GM12878 (cell line): ENCODE results near the gene SCN5A. TPM values are rescaled to one million over a fixed set of nuclear protein-coding genes. Genes with fewer than 3 reads are reported as not detected.

ENCODE experiments used
- ATAC-seq: fragments of 200-7000 bp; cut with Tn5 transposase; 3 replicates; pipeline ENCODE4 v1.9.1; 2020; ENCODE audit warnings: mild to moderate bottlenecking, moderate library complexity
- BruUV-seq: library from RNA; stranded (reverse); fragments of 400-500 nt; replicated peaks from 2 replicates; lab custom pipeline; 2021; lab: Mats Ljungman, UMichigan
- CTCF ChIA-PET: fragments of 300-600 bp; sonication (Branson Sonifier 250); formaldehyde crosslinking; extraction: SDS; loops from one replicate; lab custom pipeline; 2021; ENCODE audit warnings: inconsistent platforms; lab: Yijun Ruan, JAX
- POLR2A ChIA-PET: fragments of 350-600 bp; formaldehyde crosslinking; extraction: SDS; loops from one replicate; lab custom pipeline; 2021; ENCODE audit warnings: inconsistent platforms; lab: Charles Lee
- RAD21 ChIA-PET: fragments of 300-600 bp; sonication (Branson Sonifier 250); formaldehyde crosslinking; loops from one replicate; lab custom pipeline; 2023; ENCODE audit warnings: antibody characterized with exemption; ENCODE audit not compliant: unreplicated experiment; lab: Charles Lee
- SMC1A ChIA-PET: fragments of 300-600 bp; sonication (Branson Sonifier 250); formaldehyde crosslinking; loops from one replicate; lab custom pipeline; 2023; ENCODE audit not compliant: unreplicated experiment, uncharacterized antibody; lab: Charles Lee
- DNase-seq: peaks from one replicate; pipeline ENCODE4 v3.0.0-alpha.2; 2011; ENCODE audit warnings: low read depth, low spot score
- FAIRE-seq: peaks from 3 replicates; lab custom pipeline; 2011; peaks lifted over from hg19 to GRCh38; lab: Jason Lieb, UNC
- H2AFZ ChIP-seq: 2 replicates; pipeline ENCODE4 v1.6.0; 2011; ENCODE audit warnings: low read depth, low read length, control low read depth; ENCODE audit not compliant: control insufficient read depth
- H3K27ac ChIP-seq: 2 replicates; pipeline ENCODE4 v1.5.1; 2011; ENCODE audit warnings: control low read depth; ENCODE audit not compliant: control insufficient read depth, insufficient read depth
- H3K27me3 ChIP-seq, 2 experiments: replicated peaks in 1 of 2; 2 replicates each; pipeline versions ENCODE4 v1.6.0 to v1.6.1; 2011; ENCODE audit warnings: low read length in 1 of 2; ENCODE audit not compliant: control insufficient read depth in 2 of 2, insufficient read depth in 2 of 2
- H3K36me3 ChIP-seq, 2 experiments: 2 replicates each; pipeline ENCODE4 v1.5.1; 2011; ENCODE audit warnings: low read length in 1 of 2; ENCODE audit not compliant: control insufficient read depth in 2 of 2, insufficient read depth in 2 of 2
- H3K4me1 ChIP-seq: 2 replicates; pipeline ENCODE4 v1.6.1; 2011; ENCODE audit warnings: mild to moderate bottlenecking, low read length, moderate library complexity, mixed read lengths; ENCODE audit not compliant: control insufficient read depth, insufficient read depth
- H3K4me2 ChIP-seq: 2 replicates; pipeline ENCODE4 v1.6.0; 2011; ENCODE audit warnings: control low read depth; ENCODE audit not compliant: control insufficient read depth, insufficient read depth
- H3K4me3 ChIP-seq: fragments of 200-600 bp; sonication (generic); 2 replicates; pipeline ENCODE4 v1.5.1; 2016
- H3K79me2 ChIP-seq: 2 replicates; pipeline ENCODE4 v1.6.0; 2011; ENCODE audit warnings: low read length; ENCODE audit not compliant: control insufficient read depth, insufficient read depth
- H3K9ac ChIP-seq: 2 replicates; pipeline ENCODE4 v1.8.0; 2011; ENCODE audit warnings: low read length, control low read depth, mixed read lengths; ENCODE audit not compliant: control insufficient read depth, insufficient read depth
- H3K9me3 ChIP-seq: replicated peaks from 3 replicates; pipeline ENCODE4 v1.5.1; 2011; ENCODE audit warnings: mild to moderate bottlenecking, low read length; ENCODE audit not compliant: control insufficient read depth, insufficient read depth
- H4K20me1 ChIP-seq: 2 replicates; pipeline ENCODE4 v1.6.0; 2011; ENCODE audit not compliant: control insufficient read depth, insufficient read depth
- CHD4 ChIP-seq: fragments of 200-600 bp; sonication (generic); IDR thresholded peaks from 2 replicates; pipeline ENCODE4 v1.6.1; 2016; ENCODE audit warnings: mild to moderate bottlenecking
- GABPA ChIP-seq: IDR thresholded peaks from 2 replicates; pipeline ENCODE4 v1.6.1; 2014; ENCODE audit warnings: antibody characterized with exemption, low read depth, mild to moderate bottlenecking, inconsistent platforms
- HDGF ChIP-seq: fragments of 450-650 bp; IDR thresholded peaks from 2 replicates; pipeline ENCODE4 v1.6.1; 2016; ENCODE audit warnings: antibody characterized with exemption
- NFYA ChIP-seq: IDR thresholded peaks from 2 replicates; pipeline ENCODE4 v1.6.1; 2011; ENCODE audit warnings: low read depth, mild to moderate bottlenecking, low read length, improper control_type of control experiment, borderline replicate concordance
- NR2C1 ChIP-seq: fragments of 450-650 bp; IDR thresholded peaks from 2 replicates; pipeline ENCODE4 v1.6.1; 2017; ENCODE audit warnings: antibody characterized with exemption, mild to moderate bottlenecking, moderate library complexity
- PAX8 ChIP-seq: fragments of 450-650 bp; IDR thresholded peaks from 2 replicates; pipeline ENCODE4 v1.6.1; 2017; ENCODE audit warnings: mild to moderate bottlenecking, moderate library complexity
- PKNOX1 ChIP-seq: fragments of 450-650 bp; IDR thresholded peaks from 2 replicates; pipeline ENCODE4 v1.6.1; 2016; ENCODE audit warnings: mild to moderate bottlenecking
- POLR2AphosphoS5 ChIP-seq: IDR thresholded peaks from 2 replicates; pipeline ENCODE4 v1.6.1; 2011; ENCODE audit warnings: mild to moderate bottlenecking, low read length, inconsistent platforms
- SIX5 ChIP-seq: IDR thresholded peaks from 2 replicates; pipeline ENCODE4 v1.6.1; 2011; ENCODE audit warnings: mild to moderate bottlenecking, low read depth, low read length, moderate library complexity; ENCODE audit not compliant: severe bottlenecking
- SMAD5 ChIP-seq: IDR thresholded peaks from 2 replicates; pipeline ENCODE4 v1.6.1; 2016; ENCODE audit warnings: antibody characterized with exemption, low read depth
- SP1 ChIP-seq: IDR thresholded peaks from one replicate; pipeline ENCODE4 v1.6.1; 2011; ENCODE audit warnings: low read depth, low read length
- TARDBP ChIP-seq: IDR thresholded peaks from 2 replicates; pipeline ENCODE4 v1.6.1; 2016; ENCODE audit warnings: borderline replicate concordance
- WRNIP1 ChIP-seq: IDR thresholded peaks from 2 replicates; pipeline ENCODE4 v1.6.1; 2011; ENCODE audit warnings: low read depth, low read length, improper control_type of control experiment, borderline replicate concordance
- ZNF24 ChIP-seq: fragments of 450-650 bp; IDR thresholded peaks from 2 replicates; pipeline ENCODE4 v1.6.1; 2017; ENCODE audit warnings: antibody characterized with exemption, mild to moderate bottlenecking
- WGBS: methylation state at CpG from one replicate; pipeline ENCODE4 v1.1.6; 2016; ENCODE audit warnings: low lambda C conversion rate; ENCODE audit not compliant: insufficient replicate concordance, insufficient coverage; ENCODE audit errors: missing lambda C conversion rate; 5-methylcytosine and 5-hydroxymethylcytosine counted together
- in situ Hi-C: fragments of 300-500 bp; cut with MboI; formaldehyde crosslinking; loops from 9 replicates; pipeline ENCODE4 v1.14.3; 2018; ENCODE audit warnings: mixed read lengths
- intact Hi-C: fragments of 100-400 bp; cut with micrococcal nuclease; formaldehyde crosslinking; loops from one replicate; pipeline ENCODE4 v1.14.2; 2022; ENCODE audit not compliant: unreplicated experiment
- polyA plus RNA-seq, 11 experiments: library from polyadenylated mRNA; depleted of rRNA in 4 of 11; unstranded in 6 of 11; stranded (reverse) in 5 of 11; fragments of >200 nt; fragmentation: Nextera tagmentation in 4 of 11; fragmentation: Illumina TruSeq in 1 of 11; extraction: Ambion mirVana in 4 of 11; extraction: Trizol in 1 of 11; gene quantifications; 1 replicate in 1 of 11; 2 replicates in 10 of 11; pipeline versions ENCODE4 v1.2.1 to v1.2.3, GENCODE V29; 2011 to 2016; ENCODE audit warnings: inconsistent platforms in 2 of 11, missing spikeins in 2 of 11, low read depth in 1 of 11
- total RNA-seq, 4 experiments: library from RNA; depleted of rRNA in 3 of 4; stranded (reverse); fragments of >200 nt in 3 of 4; fragmentation: Illumina TruSeq in 1 of 4; extraction: Trizol in 1 of 4; gene quantifications; 2 replicates each; pipeline versions ENCODE4 v1.2.1 to v1.2.3, GENCODE V29; 2013 to 2021

SCN5A gene
- total and polyA plus RNA-seq, 10 of the 15 experiments (the other 5 are each of a cell fraction or from before 2014, with no cell fraction given), result not detected

GRCh38 chr3:38587548-38588131 is 61.8 kb downstream of the SCN5A start:
- Histone ChIP-seq H3K9ac (no peak overlapping the region), H3K4me3 (no peak overlapping the region), H3K9me3 (no peaks in the 10 kb centered on the region), H3K4me1 (no peaks in the 10 kb centered on the region), H4K20me1 (no peaks in the 10 kb centered on the region), H3K79me2 (no peaks in the 10 kb centered on the region), H3K27me3 (peaks cover 0 to 1% of the 10 kb centered on the region in 2 experiments; a peak in 3 of 4 replicates), H2AFZ (no peak overlapping the region), H3K36me3 (no peaks in the 10 kb centered on the region), H3K4me2 (no peak overlapping the region), H3K27ac (no peak overlapping the region)
- no peak for FAIRE-seq
- TF ChIP-seq CHD4, result no peak
- no peak for TF ChIP-seq TARDBP
- no peak for TF ChIP-seq HDGF
- TF ChIP-seq PAX8, result no peak
- TF ChIP-seq WRNIP1, result no peak
- no peak for TF ChIP-seq POLR2AphosphoS5
- TF ChIP-seq ZNF24, result no peak
- no peak for TF ChIP-seq NFYA
- TF ChIP-seq SP1, result no peak
- TF ChIP-seq SMAD5, result no peak
- TF ChIP-seq NR2C1, result no peak
- TF ChIP-seq PKNOX1, result no peak
- no peak for TF ChIP-seq GABPA
- no peak for TF ChIP-seq SIX5
- RAD21 ChIA-PET, result no interaction called here
- CTCF ChIA-PET, result interaction anchor here (0.8 kb wide), 1 partner anchor 66 kb away, joined by 3 read pairs; no protein-coding TSS in a partner anchor
- in situ Hi-C loops (no loop called here), intact Hi-C loops (no loop called here)
- SMC1A ChIA-PET, result no interaction called here
- WGBS, result 7% methylated on average over 7 of the region's 7 CpGs
- no peak for ATAC-seq
- POLR2A ChIA-PET, result no interaction called here
- BruUV-seq, result no TSS peak
- no peak for DNase-seq
